Stimulated activated CD4-positive, alpha-beta T cell treated with anti-CD3 and anti-CD28 coated beads, Interleukin-4, amount 100 ng/mL, for 24 hours (primary cell): Measurements from ENCODE around the gene INCENP.
"Not testable (repeated sequence)": the region's sequence is repeated elsewhere in the genome, so short reads cannot be mapped to it uniquely, and the experiment has no call there.

Experiments
- DNase-seq: peaks from one replicate; pipeline ENCODE4 v3.0.0-alpha.2; 2020

The INCENP gene

DNA sequence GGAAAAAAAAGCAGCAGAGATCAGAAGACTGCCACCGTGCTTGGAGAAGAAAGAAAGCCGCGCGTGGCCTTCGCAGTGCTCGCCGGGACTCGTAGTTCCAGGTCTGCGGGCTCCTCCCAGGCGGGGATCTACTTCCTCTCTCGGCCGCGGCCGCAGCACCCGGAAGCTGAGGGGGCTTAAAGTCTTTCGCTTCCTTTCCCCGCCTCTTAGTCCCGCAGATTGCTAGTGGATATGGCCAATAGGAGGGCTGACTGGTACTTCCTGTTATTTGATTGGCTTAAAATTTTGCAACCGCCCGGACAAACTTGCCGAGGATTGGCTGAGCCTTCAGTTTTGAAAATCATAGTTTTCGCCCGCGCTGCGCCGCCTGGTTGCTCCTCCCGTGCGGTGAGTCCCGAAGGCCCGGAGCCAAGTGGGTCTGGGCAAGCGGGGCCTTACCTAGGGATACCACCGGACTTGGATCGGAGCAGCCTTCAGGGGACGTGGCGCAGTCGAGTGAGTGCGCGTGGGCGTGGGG lies at the start of gene INCENP:
Gene INCENP (plus strand): TSS at position 343 of the 517 bp plus-strand sequence. CDS start 4,151 bp downstream, outside the sequence.
- DNase-seq, result peak; percentile 96

DNA sequence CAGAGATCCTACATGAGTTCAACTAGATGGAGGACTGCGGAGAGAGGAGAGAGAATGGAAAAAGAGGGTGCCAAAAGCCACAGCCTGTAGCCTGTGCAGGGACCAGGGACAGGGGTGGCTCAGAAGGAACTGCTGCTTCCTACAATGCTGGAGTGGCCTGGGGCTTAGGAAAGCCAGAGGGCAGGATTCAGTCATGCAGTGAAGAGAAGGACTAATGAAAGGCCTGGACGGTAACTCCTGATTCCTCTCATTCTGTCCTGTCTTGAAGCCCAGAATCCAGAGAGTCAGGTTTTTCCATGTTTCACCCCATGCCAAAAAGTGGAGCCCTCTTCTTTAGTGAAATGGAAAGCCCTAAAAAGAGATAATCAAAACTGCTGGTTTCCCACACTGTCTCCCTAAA lies 48.4 kb upstream of the INCENP start:
- DNase-seq, result no peak

DNA sequence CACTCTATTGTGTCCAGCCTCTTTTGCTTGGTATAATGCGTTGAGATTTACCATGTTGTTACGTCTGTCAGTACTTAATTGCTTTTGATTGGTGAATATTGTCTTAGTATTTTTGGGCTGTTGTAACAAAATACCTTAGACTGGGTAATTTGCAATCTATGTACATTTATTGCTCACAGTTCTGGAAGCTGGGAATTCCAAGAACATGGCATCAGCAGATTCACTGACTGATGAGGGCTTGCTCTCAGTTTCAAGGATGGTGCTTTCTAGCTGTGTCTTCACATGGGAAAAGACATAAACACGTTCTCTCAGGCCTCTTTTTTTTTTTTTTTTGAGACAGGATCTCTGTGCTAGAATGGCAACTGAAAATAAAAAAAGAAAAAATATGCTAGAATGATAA lies 46.7 kb upstream of the INCENP start:
- no peak for DNase-seq

- peak; percentile 83 for DNase-seq
Observed at GRCh38 chr11:62081378-62082291, 42.2 kb upstream of the INCENP start.

- DNase-seq, result no peak
Observed at GRCh38 chr11:62082292-62082657, 41.5 kb upstream of the INCENP start.

GRCh38 chr11:62084801-62085200 lies 39.0 kb upstream of the INCENP start:
- DNase-seq, result not testable (repeated sequence)

DNA sequence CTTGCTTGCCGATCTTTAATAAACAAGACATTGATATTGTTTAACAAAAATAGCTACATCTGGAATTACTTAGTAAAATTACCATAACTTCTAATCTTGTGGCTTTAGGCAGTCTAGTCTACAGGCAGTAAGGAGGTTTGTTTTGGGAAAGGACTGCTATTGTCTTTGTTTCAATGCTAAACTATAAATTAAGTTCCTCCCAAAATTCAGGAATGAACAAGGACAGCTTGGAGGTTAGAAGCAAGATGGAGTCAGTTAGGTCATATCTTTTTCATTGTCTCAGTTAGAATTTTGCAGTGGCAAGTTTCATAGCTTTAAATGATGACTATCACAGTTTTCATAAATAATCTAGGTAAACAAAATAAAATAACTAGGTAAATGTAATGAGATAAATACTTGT lies 36.1 kb upstream of the INCENP start:
- no peak for DNase-seq

- no peak for DNase-seq
Observed at GRCh38 chr11:62088331-62088933, 35.4 kb upstream of the INCENP start.

DNA sequence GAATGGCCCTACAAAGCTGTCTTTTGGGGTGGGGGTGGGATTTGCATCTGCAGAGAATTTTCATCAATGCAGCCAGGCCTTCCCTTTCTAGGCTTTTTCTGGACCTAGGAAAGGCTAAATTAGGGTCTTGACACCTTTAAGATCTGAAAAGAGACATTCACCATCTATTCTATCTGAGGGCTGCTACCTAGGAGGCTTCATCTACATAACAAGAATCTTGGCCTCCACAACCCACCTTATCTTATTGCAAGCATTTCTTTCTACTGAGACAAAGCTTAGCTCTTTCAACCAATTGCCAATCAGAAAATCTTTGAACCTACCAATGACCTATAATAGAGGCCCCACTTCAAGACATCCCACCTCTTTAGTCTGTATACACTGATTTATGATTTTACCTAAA lies 20.7 kb upstream of the INCENP start:
- DNase-seq, result no peak

GRCh38 chr11:62103986-62104385 lies 19.8 kb upstream of the INCENP start:
- DNase-seq, result no peak

- DNase-seq, result no peak
Observed at GRCh38 chr11:62104816-62105653, 18.8 kb upstream of the INCENP start.

DNA sequence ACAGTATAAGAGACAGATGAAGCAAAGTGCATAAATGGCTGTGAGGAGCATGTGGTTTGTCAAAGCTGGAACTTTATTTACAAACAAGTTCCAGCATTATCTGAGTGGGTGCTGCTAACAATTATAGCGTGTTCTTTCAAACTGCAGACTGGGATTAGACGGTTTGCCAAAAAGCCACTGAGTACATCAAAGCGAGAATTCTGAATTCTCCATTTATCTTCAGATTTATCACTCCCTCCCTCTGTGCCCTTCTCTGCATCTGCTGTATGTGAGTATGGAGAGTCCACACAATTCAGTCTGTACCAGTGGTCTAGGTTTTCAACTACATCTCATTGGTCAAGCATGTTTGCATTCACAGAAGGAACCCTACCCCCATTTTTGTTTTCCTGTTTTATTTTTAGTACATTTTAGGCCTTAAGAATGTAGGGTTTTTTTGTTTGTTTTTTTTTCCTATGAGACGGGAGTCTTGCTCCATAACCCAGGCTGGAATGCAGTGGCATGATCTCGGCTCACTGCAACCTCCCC lies 18.1 kb upstream of the INCENP start:
- no peak for DNase-seq

DNA sequence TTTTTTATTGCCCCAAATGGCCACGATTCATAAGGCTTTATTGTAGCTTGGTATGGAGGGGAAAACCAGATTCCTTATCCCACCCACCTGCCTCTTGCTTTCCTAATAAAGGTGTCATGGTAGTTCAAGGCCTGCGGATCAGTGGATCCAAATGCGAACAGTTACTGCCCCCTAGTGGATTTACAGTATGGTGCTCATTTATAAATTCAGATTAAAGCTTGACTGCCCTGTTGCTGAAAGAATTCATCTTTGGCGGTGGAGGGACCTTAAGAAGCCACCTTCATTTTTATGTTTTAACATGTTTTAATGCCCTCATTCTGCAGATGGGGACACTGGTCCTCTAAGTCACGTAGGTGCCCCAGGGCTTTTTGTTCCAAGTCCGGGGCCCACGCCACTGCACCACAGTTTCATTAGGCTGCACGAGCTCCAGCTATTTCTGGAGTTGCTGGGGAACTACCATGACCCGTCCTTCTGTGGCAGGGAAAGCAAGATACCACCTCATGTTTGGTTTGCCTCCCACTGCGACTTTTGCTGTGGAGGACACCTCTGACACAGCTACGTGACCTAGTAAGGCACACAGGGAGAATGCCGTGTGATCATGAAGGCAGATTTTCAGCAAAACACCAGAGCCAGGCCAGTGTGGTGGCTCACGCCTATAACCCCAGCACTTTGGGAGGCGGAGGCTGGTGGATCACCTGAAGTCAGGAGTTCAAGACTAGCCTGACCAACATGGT lies 15.6 kb upstream of the INCENP start:
- DNase-seq, result peak; percentile 48

GRCh38 chr11:62108971-62109404 lies 14.8 kb upstream of the INCENP start:
- no peak for DNase-seq

- DNase-seq, result no peak
Observed at GRCh38 chr11:62115085-62115694, 8.6 kb upstream of the INCENP start.

GRCh38 chr11:62116451-62116850 lies 7.4 kb upstream of the INCENP start:
- no peak for DNase-seq

DNA sequence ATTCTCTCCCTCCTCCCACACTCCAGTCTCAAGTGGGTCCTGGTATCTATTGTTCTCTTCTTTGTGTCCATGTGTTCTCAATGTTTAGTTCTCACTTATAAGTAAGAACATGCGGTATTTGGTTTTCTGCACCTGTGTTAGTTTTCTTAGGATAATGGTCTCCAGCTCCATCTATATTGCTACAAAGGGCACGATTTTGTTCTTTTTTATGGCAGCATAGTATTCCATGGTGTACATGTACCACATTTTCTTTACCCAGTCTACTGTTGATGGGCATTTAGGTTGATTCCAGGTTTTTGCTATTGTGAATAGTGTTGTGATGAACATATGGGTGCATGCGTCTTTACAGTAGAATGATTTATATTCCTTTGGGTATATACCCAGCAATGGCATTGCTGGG lies 4.2 kb upstream of the INCENP start:
- DNase-seq, result no peak

- DNase-seq, result no peak
Observed at GRCh38 chr11:62120001-62120400, 3.8 kb upstream of the INCENP start.

DNA sequence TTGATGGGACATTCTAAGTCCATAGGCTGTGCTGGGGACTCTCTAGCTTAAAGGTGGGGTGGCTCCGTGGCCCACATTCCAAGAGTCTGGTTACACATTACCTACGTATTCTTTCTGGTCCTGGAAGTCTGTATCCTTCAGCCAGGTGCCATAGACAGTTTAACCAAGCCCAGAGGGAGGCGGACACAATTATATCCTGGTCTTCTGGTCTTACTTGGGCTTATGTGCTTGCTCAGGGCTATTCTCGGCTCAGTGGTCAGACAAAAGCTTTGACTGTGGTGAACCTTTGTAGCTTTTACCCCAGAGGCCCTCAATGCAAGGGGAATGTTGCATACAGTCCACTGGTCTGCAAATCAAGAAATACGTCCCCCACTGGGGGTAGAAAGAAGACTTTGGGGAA lies 3.4 kb upstream of the INCENP start:
- no peak for DNase-seq

GRCh38 chr11:62122076-62122475 lies 1.7 kb upstream of the INCENP start:
- DNase-seq, result no peak

GRCh38 chr11:62124186-62125113 lies 639 bp downstream of the INCENP start:
- peak; percentile 18 for DNase-seq
